ACC112 (cell line): ENCODE data around the gene DENND1A.

Experiments used
- H2AFZ ChIP-seq: fragments of 200-600 bp; sonication (generic); one replicate; pipeline ENCODE4 v1.6.0; 2017; ENCODE audit warnings: antibody characterized with exemption, low read length; ENCODE audit not compliant: unreplicated experiment
- H3K27ac ChIP-seq: fragments of 200-600 bp; sonication (generic); 2 replicates; pipeline ENCODE4 v1.5.1; 2014; ENCODE audit warnings: low read depth, mild to moderate bottlenecking, antibody characterized with exemption, low read length, moderate library complexity
- H3K27me3 ChIP-seq: fragments of 200-600 bp; sonication (generic); 2 replicates; pipeline ENCODE4 v1.6.1; 2014; ENCODE audit warnings: mild to moderate bottlenecking, antibody characterized with exemption, low read length, moderate library complexity, mixed read lengths; ENCODE audit not compliant: insufficient read depth
- H3K36me3 ChIP-seq: fragments of 200-600 bp; sonication (generic); 2 replicates; pipeline ENCODE4 v1.6.1; 2016; ENCODE audit warnings: mild to moderate bottlenecking, antibody characterized with exemption, low read length, moderate library complexity, mixed read lengths; ENCODE audit not compliant: insufficient read depth
- H3K4me1 ChIP-seq: fragments of 200-600 bp; sonication (generic); one replicate; pipeline ENCODE4 v1.6.1; 2016; ENCODE audit warnings: low read length, mixed read lengths; ENCODE audit not compliant: insufficient read depth, unreplicated experiment, control insufficient read depth
- H3K4me3 ChIP-seq: fragments of 200-600 bp; sonication (generic); 2 replicates; pipeline ENCODE4 v1.5.1; 2014; ENCODE audit warnings: mild to moderate bottlenecking, low read depth, low read length
- H3K79me2 ChIP-seq: fragments of 200-600 bp; sonication (generic); one replicate; pipeline ENCODE4 v1.6.0; 2016; ENCODE audit warnings: low read length; ENCODE audit not compliant: control insufficient read depth, unreplicated experiment, insufficient read depth

Gene DENND1A

GRCh38 chr9:123360161-123361085, 569.5 kb downstream of the DENND1A start:
- peaks cover 12% of the 10 kb centered on the region for H3K4me1 ChIP-seq
- no peaks in the 10 kb centered on the region for H3K79me2 ChIP-seq
- no peak overlapping the region for H3K27ac ChIP-seq
- no peaks in the 10 kb centered on the region for H3K36me3 ChIP-seq
- no peak overlapping the region for H3K4me3 ChIP-seq
- H3K27me3 ChIP-seq, result no peaks in the 10 kb centered on the region
- H2AFZ ChIP-seq, result no peak overlapping the region

DNA sequence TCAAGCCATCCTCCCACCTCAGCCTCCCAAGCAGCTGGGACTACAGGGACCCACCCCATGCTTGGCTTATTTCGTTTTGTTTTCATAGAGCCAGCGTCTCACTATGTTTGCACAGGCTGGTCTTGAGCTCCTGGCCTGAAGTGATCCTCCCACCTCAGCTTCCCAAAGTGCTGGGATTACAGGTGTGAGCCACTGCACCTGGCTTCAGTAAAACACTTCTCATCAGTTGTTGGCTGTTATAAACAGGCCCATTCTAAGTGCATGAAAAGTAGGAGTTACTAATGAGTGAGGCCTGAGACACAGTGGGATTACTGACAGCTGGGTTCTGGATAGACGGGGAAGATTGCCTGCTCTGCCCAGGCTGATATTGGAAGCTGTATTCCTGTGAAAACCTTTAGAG, 570.4 kb downstream of the DENND1A start:
- Histone ChIP-seq H3K79me2 (no peaks in the 10 kb centered on the region), H3K4me3 (no peak overlapping the region), H2AFZ (no peak overlapping the region), H3K27me3 (no peaks in the 10 kb centered on the region), H3K4me1 (peaks cover 9% of the 10 kb centered on the region), H3K36me3 (no peaks in the 10 kb centered on the region), H3K27ac (no peak overlapping the region)

- H3K79me2 ChIP-seq, result no peaks in the 10 kb centered on the region
- H3K27ac ChIP-seq, result no peak overlapping the region
- no peak overlapping the region for H3K4me3 ChIP-seq
- no peaks in the 10 kb centered on the region for H3K36me3 ChIP-seq
- H3K27me3 ChIP-seq, result no peaks in the 10 kb centered on the region
- H3K4me1 ChIP-seq, result peaks cover 4% of the 10 kb centered on the region
- no peak overlapping the region for H2AFZ ChIP-seq
Measured at GRCh38 chr9:123359106-123359505, 570.8 kb downstream of the DENND1A start.

GRCh38 chr9:123358181-123358905, 571.6 kb downstream of the DENND1A start:
- Histone ChIP-seq H2AFZ (no peak overlapping the region), H3K79me2 (no peaks in the 10 kb centered on the region), H3K4me1 (no peaks in the 10 kb centered on the region), H3K4me3 (no peak overlapping the region), H3K36me3 (no peaks in the 10 kb centered on the region), H3K27me3 (peaks cover 2% of the 10 kb centered on the region; the same call in 1 of the 2 replicates), H3K27ac (no peak overlapping the region)

GRCh38 chr9:123357743-123358059, 572.2 kb downstream of the DENND1A start:
- Histone ChIP-seq H3K79me2 (no peaks in the 10 kb centered on the region), H3K27me3 (peaks cover 9% of the 10 kb centered on the region), H3K4me3 (no peak overlapping the region), H2AFZ (no peak overlapping the region), H3K4me1 (no peaks in the 10 kb centered on the region), H3K27ac (no peak overlapping the region), H3K36me3 (no peaks in the 10 kb centered on the region)

- no peaks in the 10 kb centered on the region for H3K4me1 ChIP-seq
- no peak overlapping the region for H2AFZ ChIP-seq
- no peaks in the 10 kb centered on the region for H3K79me2 ChIP-seq
- no peaks in the 10 kb centered on the region for H3K36me3 ChIP-seq
- H3K4me3 ChIP-seq, result no peak overlapping the region
- no peak overlapping the region for H3K27ac ChIP-seq
- H3K27me3 ChIP-seq, result peaks cover 15% of the 10 kb centered on the region
Measured at GRCh38 chr9:123356851-123357742, 572.8 kb downstream of the DENND1A start.

GRCh38 chr9:123355761-123356431, 574.0 kb downstream of the DENND1A start, which contains the start of gene CRB2:
Gene CRB2, plus strand, starts transcription at chr9:123356197. Its CDS starts 64 bp downstream, at chr9:123356261.
- no peak within 1 kb of the TSS for H3K4me3 ChIP-seq
- no peaks in the 10 kb centered on the region for H3K79me2 ChIP-seq

GRCh38 chr9:123354806-123355508, 575.0 kb downstream of the DENND1A start:
- Histone ChIP-seq H3K4me1 (no peaks in the 10 kb centered on the region), H3K79me2 (no peaks in the 10 kb centered on the region), H2AFZ (no peak overlapping the region), H3K36me3 (no peaks in the 10 kb centered on the region), H3K27ac (no peak overlapping the region), H3K4me3 (no peak overlapping the region), H3K27me3 (peaks cover 26% of the 10 kb centered on the region)

More at GRCh38 chr9:123355761-123356431, 574.0 kb downstream of the DENND1A start, which contains the start of gene CRB2:
- no peak within 1 kb of the TSS for H3K27ac ChIP-seq
- H2AFZ ChIP-seq, result no peak within 1 kb of the TSS
- no peaks in the 10 kb centered on the region for H3K36me3 ChIP-seq
- H3K4me1 ChIP-seq, result no peaks in the 10 kb centered on the region
- H3K27me3 ChIP-seq, result peaks cover 24% of the 10 kb centered on the region

- H3K79me2 ChIP-seq, result no peaks in the 10 kb centered on the region
- no peak overlapping the region for H3K27ac ChIP-seq
- H3K36me3 ChIP-seq, result no peaks in the 10 kb centered on the region
- H2AFZ ChIP-seq, result no peak overlapping the region
- H3K27me3 ChIP-seq, result peaks cover 32% of the 10 kb centered on the region
- no peaks in the 10 kb centered on the region for H3K4me1 ChIP-seq
- no peak overlapping the region for H3K4me3 ChIP-seq
Measured at GRCh38 chr9:123353984-123354591, 575.8 kb downstream of the DENND1A start.
